ENCODE results near the gene ZNF398. TPM values are rescaled to one million over a fixed set of nuclear protein-coding genes. Genes with fewer than 3 reads are reported as not detected.
A peak's percentile ranks its signal among the peaks of the same experiment; 100 is the strongest.

ZNF398 gene
- total RNA-seq, 1 experiment from 2014 or later, result 9.1 TPM

DNA sequence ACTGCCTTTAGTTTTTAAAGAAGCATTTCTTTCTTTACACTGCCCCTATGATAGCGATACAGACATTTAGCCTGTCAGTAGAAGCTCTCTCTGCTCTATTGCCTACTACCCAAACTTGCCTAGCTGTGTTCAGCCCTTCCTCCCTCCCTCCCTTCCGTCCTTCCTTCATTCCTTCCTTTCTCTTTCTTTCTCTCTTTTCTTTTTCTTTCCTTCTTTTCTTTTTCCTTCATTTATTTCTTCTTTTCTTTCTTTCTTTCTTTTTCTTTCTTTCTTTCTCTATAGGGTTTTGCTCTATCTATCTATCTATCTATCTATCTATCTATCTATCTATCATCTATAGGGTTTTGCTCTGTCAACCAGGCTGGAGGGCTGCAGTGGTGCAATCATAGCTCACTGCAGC, 85.1 kb downstream of the ZNF398 start:
- ChIA-PET POLR2A (ENCODE audit: unreplicated experiment) (no interaction called here), CTCF (no interaction called here)
- ATAC-seq (no peak), DNase-seq (no peak)
- no peaks in the 10 kb centered on the region for H3K36me3 ChIP-seq (ENCODE audit: low read depth, low read length)
- intact Hi-C loops (cut with micrococcal nuclease), result loop anchor here (2.0 kb wide), 1 partner anchor 88 kb away; no protein-coding TSS in a partner anchor
- TF ChIP-seq CTCF (conservative IDR thresholded peaks at IDR 0.05; ENCODE audit: low read depth, low read length) (no peak), EZH2 (IDR thresholded peaks at IDR 0.05; ENCODE audit: low read length, unreplicated experiment) (no peak), EZH2phosphoT487 (IDR thresholded peaks at IDR 0.05; ENCODE audit: borderline replicate concordance, low read length) (no peak)
- H3F3A ChIP-seq (ENCODE audit: low read length, unreplicated experiment), result peaks cover 8% of the 10 kb centered on the region
- H3K4me1 ChIP-seq (ENCODE audit: insufficient read depth, low read length), result peaks cover 33% of the 10 kb centered on the region
- no peaks in the 10 kb centered on the region for H4K20me1 ChIP-seq (ENCODE audit: low read length)
- H2AFZ ChIP-seq (ENCODE audit: low read length), result no peak overlapping the region
- H3K9me3 ChIP-seq (ENCODE audit: low read length), result no peaks in the 10 kb centered on the region
- no peaks in the 10 kb centered on the region for H3K9me2 ChIP-seq (replicated peaks; ENCODE audit: low read length)
- no peaks in the 10 kb centered on the region for H3K79me2 ChIP-seq (ENCODE audit: low read length)
- 0 out of 2 replicates have a peak overlapping the region, but pooled peaks have one; percentile 81 for H3K4me2 ChIP-seq (ENCODE audit: low read length)
- H3K9ac ChIP-seq (ENCODE audit: low read length), result no peak overlapping the region
- no peak overlapping the region for H3K4me3 ChIP-seq (ENCODE audit: low read length)
- peak overlapping the region; percentile 98 for H3K27ac ChIP-seq (ENCODE audit: low read length)
- no peaks in the 10 kb centered on the region for H3K27me3 ChIP-seq (ENCODE audit: low read length)
- no TSS peak for BruUV-seq (replicated peaks)

Other genes starting within 250 kb of the ZNF398 start
- 249 and 253 TPM in 2 replicates for gene PDIA4, start 118.9 kb upstream of the ZNF398 start, total RNA-seq (2014; rRNA removed)
- 4.2 and 6.3 TPM in 2 replicates for gene ZNF786, start 56.7 kb upstream of the ZNF398 start, total RNA-seq (2014; rRNA removed)
- gene ZNF425, start 21.1 kb upstream of the ZNF398 start, total RNA-seq (2014; rRNA removed), result 1.6 and 2.0 TPM in 2 replicates
- 31.4 and 39.7 TPM in 2 replicates for gene ZNF282, start 48.1 kb downstream of the ZNF398 start, total RNA-seq (2014; rRNA removed)
- 9.7 and 10.4 TPM in 2 replicates for gene ZNF212, start 92.2 kb downstream of the ZNF398 start, total RNA-seq (2014; rRNA removed)
- gene ZNF783, start 114.7 kb downstream of the ZNF398 start, total RNA-seq (2014; rRNA removed), result 6.9 and 7.0 TPM in 2 replicates